Neuronal stem cell (in vitro differentiated cells): Measurements from ENCODE around the gene KY.

Experiments used
- DNase-seq: peaks from one replicate; pipeline ENCODE4 v3.0.0-alpha.2; 2013; ENCODE audit warnings: low spot score
- H2AFZ ChIP-seq: one replicate; pipeline ENCODE4 v1.6.1; 2013; ENCODE audit warnings: mild to moderate bottlenecking, low read length, inconsistent platforms
- H2AK5ac ChIP-seq: 2 replicates; pipeline ENCODE4 v1.6.1; 2013; ENCODE audit warnings: low read depth, mild to moderate bottlenecking, inconsistent platforms, low read length, moderate library complexity, mixed read lengths
- H2BK120ac ChIP-seq: 2 replicates; pipeline ENCODE4 v1.6.1; 2013; ENCODE audit warnings: low read depth, mild to moderate bottlenecking, inconsistent platforms, low read length, moderate library complexity, mixed read lengths
- H2BK12ac ChIP-seq: one replicate; pipeline ENCODE4 v1.6.1; 2013; ENCODE audit warnings: low read length, inconsistent platforms
- H2BK15ac ChIP-seq: 2 replicates; pipeline ENCODE4 v1.6.1; 2013; ENCODE audit warnings: mild to moderate bottlenecking, low read length, inconsistent platforms, mixed read lengths
- H2BK5ac ChIP-seq: one replicate; pipeline ENCODE4 v1.6.1; 2013; ENCODE audit warnings: inconsistent platforms, mild to moderate bottlenecking, low read length, moderate library complexity
- H3K14ac ChIP-seq: one replicate; pipeline ENCODE4 v1.6.1; 2013; ENCODE audit warnings: low read length, inconsistent platforms
- H3K18ac ChIP-seq: 2 replicates; pipeline ENCODE4 v1.6.1; 2013; ENCODE audit warnings: low read length, inconsistent platforms
- H3K23ac ChIP-seq: 2 replicates; pipeline ENCODE4 v1.6.1; 2013; ENCODE audit warnings: low read depth, mild to moderate bottlenecking, mixed read lengths, low read length, inconsistent platforms; ENCODE audit not compliant: poor library complexity
- H3K27ac ChIP-seq: replicated peaks from 3 replicates; pipeline ENCODE4 v1.5.1; 2013; ENCODE audit warnings: low read length, inconsistent platforms
- H3K27me3 ChIP-seq, 3 experiments: 2 replicates each; pipeline ENCODE4 v1.6.1; 2013; ENCODE audit warnings: low read length in 3 of 3, mild to moderate bottlenecking in 2 of 3, inconsistent platforms in 1 of 3, low read depth in 1 of 3, mixed read lengths in 1 of 3, moderate library complexity in 1 of 3; ENCODE audit not compliant: control insufficient read depth in 3 of 3, insufficient read depth in 3 of 3
- H3K36me3 ChIP-seq, 2 donors: replicated peaks in 1 of 2; 2 replicates each; pipeline ENCODE4 v1.6.1; 2013; ENCODE audit warnings: low read length in 2 of 2; ENCODE audit not compliant: control insufficient read depth in 2 of 2, insufficient read depth in 2 of 2
- H3K4ac ChIP-seq: 2 replicates; pipeline ENCODE4 v1.6.1; 2013; ENCODE audit warnings: inconsistent platforms, mild to moderate bottlenecking, low read length, moderate library complexity
- H3K4me1 ChIP-seq, 2 donors: 1 replicate in 1 of 2; 2 replicates in 1 of 2; pipeline ENCODE4 v1.6.1; 2013; ENCODE audit warnings: low read length in 2 of 2, low read depth in 1 of 2; ENCODE audit not compliant: control insufficient read depth in 2 of 2, insufficient read depth in 1 of 2
- H3K4me2 ChIP-seq: one replicate; pipeline ENCODE4 v1.6.1; 2013; ENCODE audit warnings: mild to moderate bottlenecking, low read length, inconsistent platforms; ENCODE audit not compliant: insufficient read depth, poor library complexity, severe bottlenecking
- H3K4me3 ChIP-seq, 2 donors: 2 replicates each; pipeline ENCODE4 v1.5.1; 2013; ENCODE audit warnings: low read length in 2 of 2, mild to moderate bottlenecking in 2 of 2, inconsistent platforms in 1 of 2, moderate library complexity in 1 of 2
- H3K79me1 ChIP-seq: one replicate; pipeline ENCODE4 v1.6.1; 2013; ENCODE audit warnings: low read depth, mild to moderate bottlenecking, inconsistent platforms, low read length, moderate library complexity
- H3K9ac ChIP-seq: one replicate; pipeline ENCODE4 v1.6.1; 2013; ENCODE audit warnings: mild to moderate bottlenecking, low read depth, low read length, inconsistent platforms; ENCODE audit not compliant: poor library complexity
- H3K9me3 ChIP-seq, 2 donors: replicated peaks in 1 of 2; 2 replicates each; pipeline versions ENCODE3 to v1.6.1; 2013; ENCODE audit warnings: low read length in 2 of 2, mild to moderate bottlenecking in 2 of 2, inconsistent platforms in 1 of 2, low read depth in 1 of 2, mixed read lengths in 1 of 2, moderate library complexity in 1 of 2; ENCODE audit not compliant: control insufficient read depth in 2 of 2, insufficient read depth in 1 of 2
- H4K8ac ChIP-seq: one replicate; pipeline ENCODE4 v1.6.1; 2013; ENCODE audit warnings: low read depth, mild to moderate bottlenecking, inconsistent platforms, low read length, moderate library complexity
- H4K91ac ChIP-seq: one replicate; pipeline ENCODE4 v1.6.1; 2013; ENCODE audit warnings: low read length, low read depth, mild to moderate bottlenecking, inconsistent platforms; ENCODE audit not compliant: poor library complexity
- WGBS, 2 donors: extraction: QIAGEN DNeasy Blood & Tissue Kit; methylation state at CpG; one replicate each; pipeline ENCODE4 v1.1.7; 2013; ENCODE audit warnings: missing lambda C conversion rate in 2 of 2, mixed read lengths in 1 of 2; ENCODE audit not compliant: insufficient read length in 2 of 2, insufficient replicate concordance in 1 of 2; ENCODE audit errors: extremely low coverage in 2 of 2; 5-methylcytosine and 5-hydroxymethylcytosine counted together

KY gene

GRCh38 chr3:134654031-134654430 lies 3.2 kb upstream of the KY start:
- Histone ChIP-seq H3K23ac (no peak overlapping the region), H2BK120ac (no peak overlapping the region), H3K9ac (no peak overlapping the region), H2AFZ (no peak overlapping the region), H3K4me2 (no peak overlapping the region), H3K4ac (no peak overlapping the region), H2AK5ac (no peak overlapping the region), H3K18ac (no peak overlapping the region), H3K36me3 (no peaks in the 10 kb centered on the region), H3K4me3 (no peak overlapping the region), H2BK5ac (no peak overlapping the region), H3K14ac (no peak overlapping the region), H3K79me1 (no peaks in the 10 kb centered on the region), H4K8ac (no peak overlapping the region), H4K91ac (no peak overlapping the region), H2BK12ac (no peak overlapping the region), H3K27ac (no peak overlapping the region), H3K9me3 (no peaks in the 10 kb centered on the region), H2BK15ac (no peak overlapping the region), H3K27me3 (peaks cover 0 to 41% (median 30%) of the 10 kb centered on the region in 3 experiments), H3K4me1 (peaks cover 3 to 7% of the 10 kb centered on the region in 2 donors)
- no peak for DNase-seq
- no CpG with 5 or more reads among the region's 1 CpG for WGBS, 2 donors

GRCh38 chr3:134652886-134653630 lies 2.2 kb upstream of the KY start:
- no peaks in the 10 kb centered on the region for H3K36me3 ChIP-seq
- no peak overlapping the region for H2AFZ ChIP-seq
- no peak overlapping the region for H3K14ac ChIP-seq
- H3K4me3 ChIP-seq, result no peak overlapping the region
- H2BK5ac ChIP-seq, result no peak overlapping the region
- no peak overlapping the region for H2BK12ac ChIP-seq
- no peak overlapping the region for H3K23ac ChIP-seq
- H2AK5ac ChIP-seq, result no peak overlapping the region
- no peak for DNase-seq
- no peaks in the 10 kb centered on the region for H3K9me3 ChIP-seq
- no peaks in the 10 kb centered on the region for H3K79me1 ChIP-seq
- peaks cover 0 to 51% (median 30%) of the 10 kb centered on the region in 3 experiments for H3K27me3 ChIP-seq
- no peak overlapping the region for H3K27ac ChIP-seq
- no peak overlapping the region for H3K4me2 ChIP-seq
- H3K4me1 ChIP-seq, result peaks cover 3 to 7% of the 10 kb centered on the region in 2 donors
- H2BK120ac ChIP-seq, result no peak overlapping the region
- no CpG with 5 or more reads among the region's 7 CpGs for WGBS, 2 donors
- no peak overlapping the region for H3K4ac ChIP-seq
- no peak overlapping the region for H3K18ac ChIP-seq
- H3K9ac ChIP-seq, result no peak overlapping the region
- no peak overlapping the region for H4K8ac ChIP-seq
- no peak overlapping the region for H4K91ac ChIP-seq
- H2BK15ac ChIP-seq, result no peak overlapping the region

DNA sequence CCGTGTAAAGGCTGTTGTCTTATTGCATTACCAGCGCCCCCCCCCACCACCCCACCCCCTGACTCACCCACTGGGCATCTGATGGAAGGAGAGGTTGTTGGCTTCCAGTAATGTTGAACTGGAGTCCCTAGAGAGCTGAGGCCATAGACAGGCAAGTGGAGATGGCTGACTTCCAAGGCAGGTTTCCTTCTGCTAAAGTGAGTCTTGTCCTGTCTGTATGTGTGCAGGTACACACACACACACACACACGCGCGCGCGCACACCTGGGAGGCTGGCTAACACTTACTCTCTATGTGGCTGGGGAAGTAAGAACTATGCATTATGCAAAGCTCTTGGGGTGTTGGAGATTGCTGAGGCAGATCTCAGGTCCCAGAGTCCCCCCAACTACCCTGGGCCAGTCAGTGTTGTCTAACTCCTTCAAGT lies 1.6 kb upstream of the KY start:
- H2BK120ac ChIP-seq, result no peak overlapping the region
- H3K27ac ChIP-seq, result no peak overlapping the region
- no peak overlapping the region for H3K4me3 ChIP-seq
- H3K4me1 ChIP-seq, result peaks cover 3 to 7% of the 10 kb centered on the region in 2 donors
- no peak overlapping the region for H2BK15ac ChIP-seq
- H4K8ac ChIP-seq, result no peak overlapping the region
- DNase-seq, result no peak
- H2BK12ac ChIP-seq, result no peak overlapping the region
- H3K23ac ChIP-seq, result no peak overlapping the region
- no peak overlapping the region for H3K9ac ChIP-seq
- H2AK5ac ChIP-seq, result no peak overlapping the region
- H2BK5ac ChIP-seq, result no peak overlapping the region
- no peak overlapping the region for H3K4ac ChIP-seq
- no peak overlapping the region for H3K4me2 ChIP-seq
- H4K91ac ChIP-seq, result no peak overlapping the region
- no peaks in the 10 kb centered on the region for H3K79me1 ChIP-seq
- no peaks in the 10 kb centered on the region for H3K36me3 ChIP-seq
- WGBS, 2 donors, result no CpG with 5 or more reads among the region's 7 CpGs
- H3K9me3 ChIP-seq, result no peaks in the 10 kb centered on the region
- peaks cover 0 to 57% (median 30%) of the 10 kb centered on the region in 3 experiments for H3K27me3 ChIP-seq
- H2AFZ ChIP-seq, result no peak overlapping the region
- H3K18ac ChIP-seq, result no peak overlapping the region
- no peak overlapping the region for H3K14ac ChIP-seq

DNA sequence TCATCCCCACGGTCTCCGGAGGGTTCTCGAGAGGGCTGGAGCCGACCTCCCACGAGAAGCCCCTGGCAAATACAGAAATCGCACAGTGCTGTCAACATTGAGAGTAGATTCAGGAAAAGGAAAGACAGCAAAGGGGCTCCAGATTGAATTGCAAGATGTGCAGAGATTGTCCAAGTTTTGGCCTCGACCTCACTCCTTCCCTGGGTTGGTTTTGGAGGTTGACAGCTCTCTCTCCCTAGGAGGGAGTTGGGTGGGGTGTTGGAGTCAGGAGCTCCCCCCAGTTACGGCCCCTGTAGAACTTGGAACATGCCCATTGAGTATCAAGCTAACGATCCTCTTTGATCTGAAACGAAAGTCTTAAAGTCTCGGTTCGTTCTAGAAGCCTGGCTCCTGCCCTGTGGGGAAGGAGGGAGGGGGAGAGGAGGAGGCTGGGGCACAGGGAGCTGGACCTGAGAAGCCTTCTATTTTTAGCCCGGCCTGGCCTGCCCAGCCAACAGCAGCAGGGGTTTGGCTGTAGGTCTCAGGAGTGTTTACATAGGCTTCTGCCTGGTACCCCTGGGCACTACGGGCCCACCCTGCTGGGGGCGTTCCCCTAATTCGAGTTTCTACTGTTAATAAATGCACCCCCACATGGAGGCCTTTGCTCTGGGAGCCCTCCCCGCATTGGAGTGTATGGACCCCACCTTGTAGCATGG lies 672 bp upstream of the KY start:
- H3K9ac ChIP-seq, result no peak overlapping the region
- H3K14ac ChIP-seq, result no peak overlapping the region
- peak overlapping the region; percentile 41 to 70 for H3K4me3 ChIP-seq
- H3K27ac ChIP-seq, result no peak overlapping the region
- H2BK15ac ChIP-seq, result no peak overlapping the region
- H2AFZ ChIP-seq, result peak overlapping the region; percentile 89
- no peak overlapping the region for H2BK12ac ChIP-seq
- peaks cover 0 to 63% (median 30%) of the 10 kb centered on the region in 3 experiments for H3K27me3 ChIP-seq
- H2BK5ac ChIP-seq, result no peak overlapping the region
- peak overlapping the region; percentile 40 for H2AK5ac ChIP-seq
- H2BK120ac ChIP-seq, result no peak overlapping the region
- no peak overlapping the region for H3K23ac ChIP-seq
- H3K36me3 ChIP-seq, result no peaks in the 10 kb centered on the region
- H3K4ac ChIP-seq, result no peak overlapping the region
- WGBS, 2 donors, result no CpG with 5 or more reads among the region's 17 CpGs
- no peaks in the 10 kb centered on the region for H3K79me1 ChIP-seq
- H4K8ac ChIP-seq, result no peak overlapping the region
- H3K4me2 ChIP-seq, result peak overlapping the region; percentile 78
- H3K18ac ChIP-seq, result no peak overlapping the region
- H3K9me3 ChIP-seq, result no peaks in the 10 kb centered on the region
- peaks cover 3 to 7% of the 10 kb centered on the region in 2 donors for H3K4me1 ChIP-seq
- H4K91ac ChIP-seq, result no peak overlapping the region
- DNase-seq, result no peak
